K562 (cell line): ENCODE results near the gene GFOD2. TPM values are rescaled to one million over a fixed set of nuclear protein-coding genes. Genes with fewer than 3 reads are reported as not detected.

Experiments used
- ATAC-seq: fragments of 200-7000 bp; cut with Tn5 transposase; 3 replicates; pipeline ENCODE4 v1.9.1; 2020; ENCODE audit warnings: moderate library complexity
- BruUV-seq: library from RNA; stranded (reverse); fragments of 400-500 nt; replicated peaks from 2 replicates; lab custom pipeline; 2021; lab: Mats Ljungman, UMichigan
- CTCF ChIA-PET: fragments of 300-600 bp; formaldehyde crosslinking; extraction: SDS; loops from one replicate; lab custom pipeline; 2021; ENCODE audit warnings: low intra/inter-chr PET ratio; lab: Yijun Ruan, JAX
- POLR2A ChIA-PET: fragments of 300-600, 350-650 bp; sonication (Branson Sonifier 250); formaldehyde crosslinking; extraction: SDS; loops from one replicate; lab custom pipeline; 2021; ENCODE audit warnings: antibody characterized with exemption, inconsistent platforms; lab: Yijun Ruan, JAX
- DNase-seq, 4 experiments: peaks; one replicate each; pipeline versions ENCODE4 v3.0.0 to v3.0.0-alpha.2; 2011 to 2018; ENCODE audit warnings: low spot score in 3 of 4, mixed read lengths in 3 of 4; ENCODE audit errors: extremely low read depth in 1 of 4
- FAIRE-seq: peaks from 2 replicates; lab custom pipeline; 2011; peaks lifted over from hg19 to GRCh38; lab: Jason Lieb, UNC
- H2AFZ ChIP-seq: 2 replicates; pipeline ENCODE4 v1.6.0; 2011; ENCODE audit warnings: low read depth, low read length, control low read depth, inconsistent platforms
- H3K27ac ChIP-seq: fragments of 200-600 bp; 3 replicates; pipeline ENCODE4 v1.8.0; 2011; ENCODE audit warnings: low read depth, mild to moderate bottlenecking, control low read depth, inconsistent platforms, low read length, moderate library complexity, mixed read lengths; ENCODE audit errors: extremely low read depth
- H3K27me3 ChIP-seq, 2 experiments: fragments of 300-600 bp in 1 of 2; 2 replicates in 1 of 2; 3 replicates in 1 of 2; pipeline versions ENCODE4 v1.6.0 to v1.8.0; 2011; ENCODE audit warnings: inconsistent platforms in 2 of 2, low read length in 2 of 2, mild to moderate bottlenecking in 1 of 2, mixed read lengths in 1 of 2, moderate library complexity in 1 of 2; ENCODE audit not compliant: control insufficient read depth in 2 of 2, insufficient read depth in 2 of 2
- H3K36me3 ChIP-seq: fragments of 300-600 bp; 3 replicates; pipeline ENCODE4 v1.8.0; 2011; ENCODE audit warnings: mild to moderate bottlenecking, low read length, inconsistent platforms; ENCODE audit not compliant: control insufficient read depth, insufficient read depth
- H3K4me1 ChIP-seq, 2 experiments: fragments of 200-600 bp in 1 of 2; replicated peaks in 1 of 2; 2 replicates in 1 of 2; 3 replicates in 1 of 2; pipeline versions ENCODE4 v1.5.1 to v1.8.0; 2011; ENCODE audit warnings: inconsistent platforms in 2 of 2, low read length in 2 of 2, mild to moderate bottlenecking in 1 of 2, mixed read lengths in 1 of 2, moderate library complexity in 1 of 2; ENCODE audit not compliant: control insufficient read depth in 2 of 2, insufficient read depth in 2 of 2
- H3K4me2 ChIP-seq: 2 replicates; pipeline ENCODE4 v1.6.1; 2011; ENCODE audit warnings: low read length, control low read depth, inconsistent platforms, mixed read lengths; ENCODE audit not compliant: insufficient read depth
- H3K4me3 ChIP-seq: fragments of 200-600 bp; sonication (generic), shearing (Covaris generic); 2 replicates; pipeline ENCODE4 v1.5.1; 2016; ENCODE audit warnings: control low read depth, inconsistent platforms
- H3K79me2 ChIP-seq: fragments of 200-600 bp; 3 replicates; pipeline ENCODE4 v1.8.0; 2011; ENCODE audit warnings: low read length, inconsistent platforms; ENCODE audit not compliant: control insufficient read depth, insufficient read depth
- H3K9ac ChIP-seq, 2 experiments: 2 replicates each; pipeline versions ENCODE4 v1.6.0 to v1.6.1; 2011; ENCODE audit warnings: low read depth in 2 of 2, low read length in 2 of 2, control low read depth in 1 of 2, inconsistent platforms in 1 of 2, mild to moderate bottlenecking in 1 of 2, mixed read lengths in 1 of 2; ENCODE audit not compliant: insufficient read depth in 1 of 2
- H3K9me1 ChIP-seq: one replicate; pipeline ENCODE4 v1.6.0; 2011; ENCODE audit warnings: inconsistent platforms, mild to moderate bottlenecking, low read length, moderate library complexity; ENCODE audit not compliant: control insufficient read depth, insufficient read depth
- H3K9me3 ChIP-seq: replicated peaks from 2 replicates; pipeline ENCODE4 v1.5.1; 2011; ENCODE audit warnings: low read depth, low read length, inconsistent platforms; ENCODE audit not compliant: control insufficient read depth, insufficient read depth
- H4K20me1 ChIP-seq: replicated peaks from 2 replicates; pipeline ENCODE4 v1.6.1; 2011; ENCODE audit warnings: low read length, inconsistent platforms, mixed read lengths; ENCODE audit not compliant: control insufficient read depth, insufficient read depth
- BACH1 ChIP-seq: fragments of 200-800 bp; sonication (Bioruptor generic); IDR thresholded peaks from 2 replicates; pipeline ENCODE4 v1.6.1; 2016; ENCODE audit warnings: missing genetic modification characterization, missing compliant biosample characterization
- CCAR2 ChIP-seq: fragments of 200-400 bp; formaldehyde crosslinking; IDR thresholded peaks from 2 replicates; pipeline ENCODE4 v1.6.1; 2017; ENCODE audit warnings: mild to moderate bottlenecking, low read depth, low read length
- CREB1 ChIP-seq, 2 experiments: sonication (generic) in 1 of 2; formaldehyde crosslinking in 1 of 2; IDR thresholded peaks; 2 replicates each; pipeline versions ENCODE4 v1.6.1 to v1.8.0; 2012 to 2022; ENCODE audit warnings: inconsistent platforms in 1 of 2, mild to moderate bottlenecking in 1 of 2, missing genetic modification reagents in 1 of 2, moderate library complexity in 1 of 2
- HDAC8 ChIP-seq: fragments of 450-650 bp; IDR thresholded peaks from 2 replicates; pipeline ENCODE4 v1.6.1; 2016; ENCODE audit warnings: mild to moderate bottlenecking, missing genetic modification characterization, moderate library complexity, missing compliant biosample characterization
- MECOM ChIP-seq: fragments of 250-450 bp; sonication (Bioruptor Pico); IDR thresholded peaks from 2 replicates; pipeline ENCODE4 v1.8.0; 2022; ENCODE audit warnings: inconsistent platforms
- NFYB ChIP-seq: IDR thresholded peaks from 2 replicates; pipeline ENCODE4 v1.6.1; 2011; ENCODE audit warnings: mild to moderate bottlenecking, moderate library complexity; ENCODE audit not compliant: insufficient read length; ENCODE audit errors: extremely low read depth
- PHTF2 ChIP-seq: fragments of 250-450 bp; sonication (Bioruptor Pico); IDR thresholded peaks from 2 replicates; pipeline ENCODE4 v1.5.0; 2021; ENCODE audit warnings: mild to moderate bottlenecking
- RBFOX2 ChIP-seq: fragments of 200-400 bp; formaldehyde crosslinking; IDR thresholded peaks from 2 replicates; pipeline ENCODE4 v1.6.1; 2017; ENCODE audit warnings: low read depth, mild to moderate bottlenecking, low read length, moderate library complexity
- RBM17 ChIP-seq: fragments of 200-400 bp; formaldehyde crosslinking; IDR thresholded peaks from 2 replicates; pipeline ENCODE4 v1.6.1; 2017; ENCODE audit warnings: low read depth, mild to moderate bottlenecking, low read length, borderline replicate concordance
- SIRT6 ChIP-seq: IDR thresholded peaks from one replicate; pipeline ENCODE4 v1.6.1; 2012; ENCODE audit warnings: low read depth, mild to moderate bottlenecking, control low read depth, inconsistent platforms, low read length, moderate library complexity
- SREBF1 ChIP-seq: fragments of 150-350 bp; IDR thresholded peaks from 2 replicates; pipeline ENCODE4 v1.6.1; 2014; ENCODE audit warnings: antibody characterized with exemption, low read depth, low read length, borderline replicate concordance
- STAT5B ChIP-seq: fragments of 250-450 bp; sonication (Bioruptor Pico); IDR thresholded peaks from 2 replicates; pipeline ENCODE4 v1.8.0; 2021; ENCODE audit warnings: mild to moderate bottlenecking, inconsistent platforms
- TCFL5 ChIP-seq: fragments of 250-450 bp; sonication (Bioruptor Pico); conservative IDR thresholded peaks from 2 replicates; pipeline ENCODE4 v1.6.1; 2021; ENCODE audit warnings: mild to moderate bottlenecking, moderate library complexity, matching md5 sums
- TRIM24 ChIP-seq, 2 experiments: fragments of 450-650 bp; IDR thresholded peaks; 2 replicates each; pipeline ENCODE4 v1.6.1; 2016
- TSC22D4 ChIP-seq: fragments of 450-650 bp; IDR thresholded peaks from 2 replicates; pipeline ENCODE4 v1.6.1; 2016; ENCODE audit warnings: missing genetic modification characterization, missing biosample characterization, control low read depth
- ZKSCAN1 ChIP-seq: fragments of 150-350 bp; IDR thresholded peaks from 2 replicates; pipeline ENCODE4 v1.6.1; 2016; ENCODE audit warnings: low read depth, low read length
- ZNF197 ChIP-seq: fragments of 200-800 bp; sonication (Bioruptor generic); IDR thresholded peaks from 2 replicates; pipeline ENCODE4 v1.6.1; 2016; ENCODE audit warnings: low read depth, missing genetic modification characterization, missing compliant biosample characterization
- ZNF77 ChIP-seq: fragments of 250-450 bp; sonication (Bioruptor Pico); IDR thresholded peaks from 2 replicates; pipeline ENCODE4 v1.5.0; 2020
- WGBS: fragments of 100-300 bp; shearing (Covaris generic); methylation state at CpG from one replicate; pipeline ENCODE4 v1.1.6; 2016; ENCODE audit warnings: low coverage, mixed read lengths; ENCODE audit not compliant: insufficient coverage; ENCODE audit errors: missing lambda C conversion rate; 5-methylcytosine and 5-hydroxymethylcytosine counted together
- in situ Hi-C: fragments of 300-500 bp; cut with MboI; formaldehyde crosslinking; loops from 4 replicates; pipeline ENCODE4 v1.15.0; 2018; ENCODE audit warnings: inconsistent platforms, mixed read lengths
- intact Hi-C: fragments of 100-400 bp; cut with micrococcal nuclease; formaldehyde crosslinking; loops from 2 replicates; pipeline ENCODE4 v1.14.2; 2022
- polyA plus RNA-seq, 8 experiments: library from polyadenylated mRNA; depleted of rRNA in 4 of 8; stranded (reverse) in 5 of 8; unstranded in 3 of 8; fragments of >200 nt; fragmentation: Nextera tagmentation in 2 of 8; fragmentation: Illumina TruSeq in 1 of 8; extraction: Ambion mirVana in 2 of 8; extraction: Trizol in 1 of 8; gene quantifications; 2 replicates each; pipeline versions ENCODE4 v1.2.1 to v1.2.3, GENCODE V29; 2011 to 2014; ENCODE audit warnings: inconsistent platforms in 1 of 8, missing spikeins in 1 of 8
- total RNA-seq, 7 experiments: library from RNA; depleted of rRNA in 6 of 7; stranded (reverse); fragments of >200 nt in 6 of 7; fragmentation: Illumina TruSeq in 2 of 7; extraction: Trizol in 2 of 7; gene quantifications; 2 replicates each; pipeline versions ENCODE4 v1.2.1 to v1.2.3, GENCODE V29; 2011 to 2021; ENCODE audit warnings: low replicate concordance in 1 of 7

GFOD2 gene
- total and polyA plus RNA-seq, 9 of the 15 experiments (the other 6 are each of a cell fraction or from before 2014, with no cell fraction given): 1.9 to 15.8 (median 11.1) TPM

DNA sequence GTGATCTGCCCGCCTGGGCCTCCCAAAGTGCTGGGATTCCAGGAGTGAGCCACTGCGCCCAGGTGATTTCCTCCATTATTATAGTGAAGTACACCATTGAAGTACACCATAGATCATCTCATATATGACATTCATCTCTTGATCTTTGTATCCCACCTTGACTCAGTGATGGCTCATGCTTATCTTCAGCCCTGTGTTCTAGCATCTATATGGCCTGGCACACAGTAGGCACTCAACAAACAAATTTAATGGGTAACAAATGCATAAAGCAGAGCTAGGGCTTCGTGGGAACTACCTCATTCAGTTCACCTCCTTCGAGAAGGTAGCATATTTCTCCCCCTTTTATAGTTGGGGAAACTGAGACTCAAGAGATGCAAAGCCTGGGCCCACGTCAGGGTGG lies 53.5 kb downstream of the GFOD2 start:
- POLR2A ChIA-PET: interaction anchor here (0.6 to 1.5 kb wide), 3 partner anchors 17 to 270 kb away, joined by 3 to 6 read pairs (median 4); no protein-coding TSS in a partner anchor
- Histone ChIP-seq H2AFZ (peak overlapping the region; percentile 99), H3K27ac (no peak overlapping the region), H3K9me1 (no peaks in the 10 kb centered on the region), H3K79me2 (peaks cover 3% of the 10 kb centered on the region; the same call in 1 of the 3 replicates), H3K4me3 (peak overlapping the region; percentile 78), H3K9ac (peak overlapping the region; percentile 63 to 95), H3K4me2 (peak overlapping the region; percentile 74), H3K4me1 (peaks cover 14 to 58% of the 10 kb centered on the region in 2 experiments), H3K36me3 (peaks cover 7% of the 10 kb centered on the region; the same call in 2 of the 3 replicates), H4K20me1 (peaks cover 2% of the 10 kb centered on the region; the same call in 1 of the 2 replicates), H3K9me3 (no peaks in the 10 kb centered on the region), H3K27me3 (no peaks in the 10 kb centered on the region)
- CTCF ChIA-PET: interaction anchor here (0.6 kb wide), 1 partner anchor 152 kb away, joined by 4 read pairs; no protein-coding TSS in a partner anchor
- intact Hi-C loops (no loop called here), in situ Hi-C loops (loop anchor here (5.0 kb wide), 1 partner anchor 262 kb away; no protein-coding TSS in a partner anchor)
- TF ChIP-seq SIRT6 (no peak), CREB1 (IDR thresholded peaks at IDR 0.05) (no peak), CREB1 (CRISPR knock-in tag; IDR thresholded peaks at IDR 0.05) (0 out of 2 replicates have a peak, but pooled peaks have one; percentile 7), ZKSCAN1 (peak; percentile 77)
- TSS peak; percentile 49 for BruUV-seq
- DNase-seq (no peak), FAIRE-seq (peak; percentile 19), ATAC-seq (no peak)
- WGBS: 61% methylated on average over 5 of the region's 5 CpGs

- intact Hi-C loops: no loop called here
- no peaks in the 10 kb centered on the region for H3K9me1 ChIP-seq
- H3K9ac ChIP-seq: no peak overlapping the region
- BruUV-seq: no TSS peak
- no peak overlapping the region for H3K27ac ChIP-seq
- no peaks in the 10 kb centered on the region for H3K9me3 ChIP-seq
- peaks cover 4% of the 10 kb centered on the region; the same call in 2 of the 3 replicates for H3K79me2 ChIP-seq
- in situ Hi-C loops: loop anchor here (5.0 kb wide), 1 partner anchor 262 kb away; no protein-coding TSS in a partner anchor
- H3K27me3 ChIP-seq: no peaks in the 10 kb centered on the region
- FAIRE-seq (no peak), DNase-seq (no peak), ATAC-seq (no peak)
- H3K4me2 ChIP-seq: no peak overlapping the region
- no peak overlapping the region for H2AFZ ChIP-seq
- CTCF ChIA-PET: interaction anchor here (0.6 kb wide), 1 partner anchor 152 kb away, joined by 4 read pairs; no protein-coding TSS in a partner anchor
- POLR2A ChIA-PET: interaction anchor here (0.6 to 1.5 kb wide), 3 partner anchors 18 to 271 kb away, joined by 3 to 6 read pairs (median 4); no protein-coding TSS in a partner anchor
- H3K36me3 ChIP-seq: peaks cover 7% of the 10 kb centered on the region; the same call in 2 of the 3 replicates
- no peak overlapping the region for H3K4me3 ChIP-seq
- WGBS: 88% methylated on average over 7 of the region's 7 CpGs
- H3K4me1 ChIP-seq: peaks cover 14 to 65% of the 10 kb centered on the region in 2 experiments
- H4K20me1 ChIP-seq: peaks cover 2% of the 10 kb centered on the region; the same call in 1 of the 2 replicates
- TF ChIP-seq PHTF2 (CRISPR knock-in tag): no peak
- no peak for TF ChIP-seq TCFL5 (CRISPR knock-in tag)
- TF ChIP-seq BACH1 (tag): no peak
- no peak for TF ChIP-seq NFYB
- TF ChIP-seq STAT5B (CRISPR knock-in tag): no peak
- TF ChIP-seq HDAC8 (tag): no peak
- no peak for TF ChIP-seq ZNF77
- no peak for TF ChIP-seq TRIM24 (IDR thresholded peaks at IDR 0.05)
- no peak for TF ChIP-seq SREBF1
- no peak for TF ChIP-seq RBM17
- no peak for TF ChIP-seq TSC22D4
- TF ChIP-seq RBFOX2: no peak
- TF ChIP-seq MECOM (CRISPR knock-in tag): no peak
- no peak for TF ChIP-seq CCAR2
- TF ChIP-seq ZNF197 (CRISPR knock-in tag): no peak
These were observed 54.2 kb downstream of the GFOD2 start for GRCh38 chr16:67664871-67665270.
